ENCODE data around the gene ZNF14.
"Not testable (repeated sequence)": the region's sequence is repeated elsewhere in the genome, so short reads cannot be mapped to it uniquely, and the experiment has no call there.

Gene ZNF14

GRCh38 chr19:19732579-19733501, at the start of gene ZNF14:
TSS of gene ZNF14 (minus strand) at chr19:19733112. CDS start at chr19:19732958, 154 bp downstream.
- peak; percentile 97 for DNase-seq

- not testable (repeated sequence) for DNase-seq
Measured at GRCh38 chr19:19781791-19782190, 48.9 kb upstream of the ZNF14 start.

DNA sequence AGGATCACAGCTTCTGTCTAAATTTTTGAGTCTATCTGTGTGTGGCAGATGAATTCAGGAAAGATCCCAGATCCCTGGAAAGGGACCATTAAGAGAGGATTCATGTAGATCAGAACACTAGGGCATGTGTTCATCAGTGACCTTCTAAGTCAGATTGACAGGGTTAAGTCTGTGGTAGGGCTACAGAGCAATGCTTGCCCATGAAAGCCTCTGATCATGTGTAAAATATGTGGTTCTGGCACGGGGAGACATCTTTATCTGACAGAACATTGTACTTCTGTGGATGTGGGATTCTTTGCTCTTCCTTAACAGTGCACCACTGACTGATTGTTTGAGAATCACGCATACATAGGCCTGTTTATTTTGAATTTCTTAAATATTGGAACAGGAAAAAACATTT, 45.8 kb upstream of the ZNF14 start:
- DNase-seq = no peak

DNA sequence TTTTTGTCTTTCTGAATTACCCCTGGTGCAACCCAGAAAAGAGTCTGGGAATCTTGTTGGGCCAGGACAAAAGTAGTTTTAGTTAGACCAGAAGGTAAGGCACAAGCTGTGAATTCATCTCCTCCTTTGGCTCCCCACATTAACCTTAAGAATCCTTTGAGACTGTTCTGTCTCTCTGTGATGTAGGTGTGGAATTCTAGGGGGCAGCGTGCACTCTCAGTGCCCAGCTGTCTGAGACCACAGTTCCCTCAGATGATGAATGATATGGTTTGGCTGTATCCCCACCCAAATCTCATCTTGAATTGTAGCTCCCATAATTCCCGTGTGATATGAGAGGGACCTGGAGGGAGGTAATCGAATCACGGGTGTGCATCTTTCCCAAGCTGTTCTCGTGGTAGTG, 44.8 kb upstream of the ZNF14 start:
- DNase-seq = no peak

DNA sequence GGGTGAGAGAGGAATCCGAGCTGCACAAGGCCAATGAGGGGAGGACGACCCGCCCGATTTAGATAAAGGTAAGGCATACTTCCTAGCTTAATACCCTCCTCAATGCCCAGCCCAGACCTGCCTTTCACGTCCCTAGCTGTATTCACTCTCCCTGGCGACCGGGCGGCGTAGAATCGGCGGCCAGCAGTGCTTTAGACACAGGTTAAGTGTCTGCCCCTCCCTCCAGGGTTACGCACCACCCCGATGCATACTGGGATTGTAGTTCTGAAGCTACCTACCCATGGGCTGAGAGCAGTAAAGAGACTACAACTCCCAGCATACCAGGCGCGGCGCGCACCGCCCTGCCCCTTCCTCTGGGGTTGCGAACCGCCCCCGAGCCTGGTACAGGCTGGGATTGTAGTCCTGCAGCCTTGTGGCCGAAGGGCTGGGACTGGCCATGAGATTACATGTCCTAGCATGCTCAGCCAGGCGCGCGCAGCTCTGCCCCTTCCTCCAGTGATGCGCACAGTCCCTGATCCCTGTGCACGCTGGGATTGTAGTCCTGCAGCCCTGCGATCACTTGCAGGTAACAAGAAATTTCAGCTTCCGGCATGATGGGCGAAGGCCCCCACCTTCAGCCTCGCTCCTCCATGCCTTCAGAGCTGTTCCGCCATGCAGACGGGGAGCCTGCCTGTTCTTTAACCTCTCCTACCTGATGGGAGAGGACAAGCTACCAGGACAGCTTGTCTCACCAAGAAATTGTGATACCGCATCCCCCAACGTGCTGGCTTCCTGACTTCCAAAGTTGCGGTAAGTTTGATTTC, 43.5 kb upstream of the ZNF14 start:
- peak; percentile 100 for DNase-seq

DNA sequence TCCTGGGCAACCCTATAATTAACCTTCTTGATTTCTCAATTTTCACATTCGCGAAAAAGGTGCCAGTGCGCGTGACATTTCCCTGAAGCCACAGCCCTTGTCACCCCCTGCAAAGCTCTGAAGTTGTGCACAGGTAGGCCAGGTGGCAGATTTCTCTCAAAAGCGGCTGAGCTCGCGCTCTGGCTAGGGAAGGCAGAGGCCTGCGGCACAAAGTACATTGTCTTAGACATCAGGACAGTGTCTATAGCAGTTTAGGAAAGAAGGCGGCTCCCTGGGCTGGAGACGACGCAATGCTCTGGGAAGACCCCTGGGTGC, 42.9 kb upstream of the ZNF14 start:
- DNase-seq = no peak

DNA sequence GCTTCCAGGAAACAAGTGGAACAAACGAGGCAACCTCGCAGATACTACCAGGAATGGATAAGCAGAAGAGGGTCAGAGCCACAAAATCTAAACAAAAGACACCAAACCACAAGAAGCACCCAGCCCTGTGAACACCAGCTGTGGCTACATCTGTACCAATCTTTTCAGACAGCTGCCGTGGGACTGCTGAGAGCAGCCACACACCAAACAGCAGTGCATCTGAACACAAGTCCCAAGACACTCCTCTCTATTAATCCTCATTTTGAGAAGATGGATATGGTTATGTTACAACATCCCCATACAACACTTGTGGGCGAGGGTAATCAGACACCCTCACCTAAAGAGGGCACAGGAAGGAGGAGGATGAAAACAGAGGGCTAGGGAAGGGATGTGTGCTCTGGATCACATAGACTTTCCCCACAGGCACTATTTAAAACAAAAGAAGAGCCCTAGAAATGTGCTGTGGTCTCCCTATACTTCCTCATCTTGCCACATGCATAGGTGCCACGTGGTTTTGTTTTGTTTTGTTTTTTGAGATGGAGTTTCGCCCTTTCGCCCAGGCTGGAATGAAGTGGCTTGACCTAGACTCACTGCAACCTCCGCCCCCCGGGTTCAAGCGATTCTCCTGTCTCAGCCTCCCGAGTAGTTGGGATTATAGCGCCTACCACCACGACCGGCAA, 41.6 kb upstream of the ZNF14 start:
- DNase-seq = no peak

DNA sequence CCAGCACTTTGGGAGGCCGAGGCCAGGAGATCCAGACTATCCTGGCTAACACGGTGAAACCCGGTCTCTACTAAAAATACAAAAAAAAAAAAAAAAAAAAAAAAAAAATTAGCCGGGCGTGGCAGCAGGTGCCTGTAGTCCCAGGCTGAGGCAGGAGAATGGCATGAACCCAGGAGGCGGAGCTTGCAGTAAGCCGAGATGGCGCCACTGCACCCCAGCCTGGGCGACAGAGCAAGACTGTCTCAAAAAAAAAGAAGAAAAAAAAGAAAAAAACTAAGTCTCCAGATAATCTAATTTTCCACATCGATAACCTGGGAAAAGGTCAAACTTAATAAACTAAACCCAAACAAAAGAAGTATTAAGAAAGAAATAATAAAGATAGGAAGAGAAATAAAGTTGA, 39.1 kb upstream of the ZNF14 start:
- not testable (repeated sequence) for DNase-seq

- DNase-seq = not testable (repeated sequence)
Measured at GRCh38 chr19:19769971-19770370, 37.1 kb upstream of the ZNF14 start.

DNA sequence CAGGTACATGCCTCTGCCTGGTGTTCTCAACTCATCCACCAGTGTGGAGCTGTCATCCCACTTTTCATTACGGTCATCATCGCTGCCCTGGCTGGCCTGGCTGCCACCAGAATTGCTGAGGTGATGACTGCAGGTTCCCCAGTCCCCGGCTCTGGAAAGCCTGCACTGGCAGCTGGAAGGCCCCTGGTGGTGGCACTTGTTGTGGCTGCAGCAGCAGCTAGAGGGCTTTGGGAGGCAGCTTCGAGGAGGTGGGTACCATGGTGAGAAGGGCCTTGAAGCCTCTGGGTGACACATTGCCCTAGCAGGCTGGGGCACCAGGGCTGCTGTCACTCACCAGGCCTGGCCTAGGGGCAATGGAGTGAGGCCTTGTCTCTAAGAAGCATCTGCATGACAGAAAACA, 25.3 kb upstream of the ZNF14 start:
- DNase-seq = peak; percentile 51

- DNase-seq = no peak
Measured at GRCh38 chr19:19752760-19753403, 20.0 kb upstream of the ZNF14 start.

DNA sequence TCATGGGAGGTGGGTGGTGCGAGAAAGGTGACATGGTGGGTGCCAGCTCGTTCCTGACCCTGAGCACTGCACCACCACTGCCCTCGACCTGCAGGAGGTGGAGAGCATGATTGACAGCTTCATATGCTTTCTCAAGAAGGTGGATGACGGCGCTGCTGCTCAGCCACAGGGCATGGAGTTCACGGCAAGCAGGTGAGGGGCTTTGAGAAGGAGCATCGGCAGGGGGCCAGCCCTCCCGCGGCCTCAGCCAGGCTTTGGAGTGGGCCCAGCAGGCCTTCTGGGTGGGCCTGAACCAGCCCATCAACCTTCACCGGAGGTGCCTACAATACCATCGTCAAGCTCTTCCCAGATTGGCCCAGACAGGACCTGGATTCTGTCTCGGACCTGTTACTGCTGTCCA, 18.9 kb upstream of the ZNF14 start:
- peak; percentile 45 for DNase-seq

DNA sequence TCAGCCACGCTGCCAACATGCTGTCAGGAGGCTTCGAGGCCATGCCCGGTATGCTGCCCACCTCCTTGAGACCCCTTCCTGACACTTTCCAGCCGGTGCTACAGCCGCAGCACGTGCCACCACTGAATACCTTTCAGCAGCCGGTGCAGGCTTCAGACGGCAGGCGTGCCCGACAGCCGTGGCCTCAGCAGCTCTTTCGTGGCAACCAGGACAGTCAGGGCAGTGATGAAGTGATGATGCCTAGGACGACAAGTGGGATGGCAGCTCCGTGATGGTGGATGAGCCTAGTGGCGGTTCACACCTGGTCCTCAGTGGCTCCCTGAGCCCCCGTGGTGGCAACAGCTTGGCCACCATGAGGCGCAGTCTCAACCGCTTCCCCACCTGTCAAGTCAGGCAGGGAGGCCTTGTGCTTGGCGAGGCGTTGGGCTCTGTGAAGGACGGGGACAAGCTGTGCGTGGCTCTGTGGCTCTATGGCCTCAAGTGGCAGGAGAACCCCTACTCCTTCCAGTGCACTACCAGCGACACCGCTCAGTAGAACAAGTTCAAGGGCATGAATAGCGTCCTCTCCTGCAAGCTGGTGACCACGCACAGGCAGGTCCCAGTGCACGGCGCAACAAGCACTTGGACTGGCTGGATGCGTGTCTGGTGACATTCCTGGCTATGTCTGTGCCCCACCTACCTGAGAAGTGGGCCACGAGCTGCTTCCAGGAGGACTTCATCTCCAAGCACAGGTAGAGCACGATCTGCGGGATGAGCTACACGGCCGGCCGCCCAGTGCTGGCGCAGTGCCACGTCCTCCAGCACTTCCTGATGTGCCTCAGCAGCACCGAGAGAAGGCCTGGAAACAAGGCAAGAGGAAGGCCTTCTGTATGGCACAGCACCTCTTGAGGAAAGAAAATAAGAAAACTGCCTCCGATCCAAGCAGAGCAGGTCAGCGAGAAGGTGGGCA, 18.2 kb upstream of the ZNF14 start:
- DNase-seq = no peak

DNA sequence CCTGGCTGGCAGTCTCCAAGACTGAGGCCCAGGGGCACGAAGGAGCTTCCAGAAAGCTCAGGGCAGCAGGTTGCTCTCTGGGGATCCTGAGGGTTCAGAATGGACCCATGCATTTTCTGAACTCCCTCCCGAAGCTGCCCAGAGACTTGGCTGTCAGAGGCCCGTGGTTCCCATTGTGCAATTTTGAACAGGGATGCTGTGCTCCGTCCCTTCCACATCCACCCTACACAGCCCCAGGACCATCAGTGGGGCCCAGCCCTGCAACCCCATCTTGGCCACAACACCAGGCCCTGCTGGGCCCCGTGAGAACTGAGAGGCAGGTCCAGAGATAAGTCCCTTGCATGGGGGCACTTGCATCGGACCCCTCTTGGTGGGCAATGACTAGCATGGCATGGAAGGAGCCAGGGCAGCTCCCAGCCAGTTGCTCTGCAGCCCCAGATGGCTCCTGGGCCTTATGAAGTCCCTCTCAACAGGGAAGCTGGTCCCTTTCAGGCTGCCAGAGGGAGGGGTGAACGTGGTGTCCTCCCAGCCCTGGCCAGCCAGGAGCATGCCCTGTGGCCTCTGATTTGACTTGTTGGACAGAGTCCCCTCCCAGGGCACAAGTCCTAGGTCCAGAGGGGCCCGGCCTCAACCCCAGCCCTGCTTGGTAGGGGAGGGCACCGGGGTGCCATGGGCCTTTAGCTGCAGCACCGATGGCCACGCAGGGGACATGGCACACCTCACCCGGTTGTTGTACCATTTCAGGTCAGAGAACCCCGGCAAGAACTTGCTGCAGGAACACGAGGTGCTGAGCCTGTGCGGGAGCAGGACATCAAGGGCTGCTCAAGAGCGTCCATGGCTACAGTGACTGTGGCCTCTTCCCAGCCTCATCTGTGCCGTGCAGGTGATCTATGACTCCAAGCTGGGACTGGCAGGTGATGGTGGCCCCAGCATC, 17.3 kb upstream of the ZNF14 start:
- DNase-seq = peak; percentile 43

GRCh38 chr19:19749117-19749907, 16.4 kb upstream of the ZNF14 start:
- no peak for DNase-seq

- no peak for DNase-seq
Measured at GRCh38 chr19:19748249-19748938, 15.5 kb upstream of the ZNF14 start.

GRCh38 chr19:19747357-19748220, 14.7 kb upstream of the ZNF14 start:
- no peak for DNase-seq
